Measurements from ENCODE around the gene CIC. TPM values are rescaled to one million over a fixed set of nuclear protein-coding genes. Genes with fewer than 3 reads are reported as not detected.

CIC gene
- total and polyA plus RNA-seq, 2 of the 13 experiments (the other 11 are each of a cell fraction or from before 2014, with no cell fraction given) = 5.9 to 8.0 TPM

- no peak for TF ChIP-seq ZNF530 (CRISPR knock-in tag; IDR thresholded peaks at IDR 0.05; ENCODE audit: low read depth)
- TF ChIP-seq LRRFIP1 (CRISPR knock-in tag; conservative IDR thresholded peaks at IDR 0.05) = no peak
- TF ChIP-seq KAT7 (CRISPR knock-in tag; IDR thresholded peaks at IDR 0.05; ENCODE audit: borderline replicate concordance) = no peak
- TF ChIP-seq ZNF337 (CRISPR knock-in tag; IDR thresholded peaks at IDR 0.05; ENCODE audit: borderline replicate concordance, low read depth) = no peak
- no peak for TF ChIP-seq NCOA1 (CRISPR knock-in tag; IDR thresholded peaks at IDR 0.05)
- TF ChIP-seq ZNF891 (CRISPR knock-in tag; IDR thresholded peaks at IDR 0.05) = no peak
- TF ChIP-seq NFKBIZ (CRISPR knock-in tag; IDR thresholded peaks at IDR 0.05) = no peak
- no peak for TF ChIP-seq CEBPZ (IDR thresholded peaks at IDR 0.05; ENCODE audit: low read length)
- no peak for TF ChIP-seq FOXO4 (CRISPR knock-in tag; conservative IDR thresholded peaks at IDR 0.05)
- TF ChIP-seq ZMYM2 (CRISPR knock-in tag; IDR thresholded peaks at IDR 0.05) = no peak
- TF ChIP-seq NFE2 (CRISPR knock-in tag; IDR thresholded peaks at IDR 0.05) = no peak
- no peak for TF ChIP-seq ATM (IDR thresholded peaks at IDR 0.05; ENCODE audit: borderline replicate concordance)
- no peak for TF ChIP-seq ZNF512 (CRISPR knock-in tag; IDR thresholded peaks at IDR 0.05)
- no peak for TF ChIP-seq ZHX1 (CRISPR knock-in tag; IDR thresholded peaks at IDR 0.05; ENCODE audit: low read depth)
- no peak for TF ChIP-seq SUZ12 (IDR thresholded peaks at IDR 0.05; ENCODE audit: low read depth, low read length)
- TF ChIP-seq FOXC1 (CRISPR knock-in tag; IDR thresholded peaks at IDR 0.05; ENCODE audit: borderline replicate concordance) = no peak
These were observed 14.4 kb downstream of the CIC start (continued) for GRCh38 chr19:42283188-42284065.
